HepG2 (cell line): ENCODE measurements around the gene KCNT1. TPM values are rescaled to one million over a fixed set of nuclear protein-coding genes. Genes with fewer than 3 reads are reported as not detected.

Experiments
- ATAC-seq: fragments of 200-7000 bp; cut with Tn5 transposase; 3 replicates; pipeline ENCODE4 v1.9.1; 2020; ENCODE audit warnings: mild to moderate bottlenecking, moderate library complexity
- BruUV-seq: library from RNA; stranded (reverse); fragments of 400-500 nt; replicated peaks from 2 replicates; lab custom pipeline; 2021; lab: Mats Ljungman, UMichigan
- CTCF ChIA-PET: fragments of 300-600 bp; formaldehyde crosslinking; extraction: SDS; loops from one replicate; lab custom pipeline; 2021; ENCODE audit warnings: low total read pairs, inconsistent platforms, low intra/inter-chr PET ratio; lab: Yijun Ruan, JAX
- POLR2A ChIA-PET: fragments of 350-600 bp; sonication (Branson Sonifier 250); formaldehyde crosslinking; loops from one replicate; lab custom pipeline; 2020; ENCODE audit warnings: antibody characterized with exemption, inconsistent platforms; lab: Yijun Ruan, JAX
- DNase-seq: peaks from one replicate; pipeline ENCODE4 v3.0.0-alpha.2; 2015; ENCODE audit warnings: low spot score
- FAIRE-seq: peaks from 3 replicates; lab custom pipeline; 2011; peaks lifted over from hg19 to GRCh38; lab: Jason Lieb, UNC
- H2AFZ ChIP-seq: one replicate; pipeline ENCODE4 v1.6.1; 2011; ENCODE audit warnings: low read length, inconsistent platforms
- H3K27ac ChIP-seq: fragments of 300-600 bp; 3 replicates; pipeline ENCODE4 v1.8.0; 2011; ENCODE audit warnings: mixed run types, mild to moderate bottlenecking, mixed read lengths, low read length, inconsistent platforms; ENCODE audit not compliant: insufficient read depth; ENCODE audit errors: extremely low read length
- H3K27me3 ChIP-seq, 2 experiments: fragments of 200-600 bp in 1 of 2; 2 replicates in 1 of 2; 3 replicates in 1 of 2; pipeline versions ENCODE4 v1.6.0 to v1.8.0; 2011; ENCODE audit warnings: low read length in 2 of 2, mild to moderate bottlenecking in 2 of 2, moderate library complexity in 2 of 2, inconsistent platforms in 1 of 2; ENCODE audit not compliant: insufficient read depth in 2 of 2, control insufficient read depth in 1 of 2
- H3K36me3 ChIP-seq, 2 experiments: fragments of 200-600 bp in 1 of 2; replicated peaks in 1 of 2; 2 replicates in 1 of 2; 3 replicates in 1 of 2; pipeline versions ENCODE4 v1.5.1 to v1.8.0; 2011; ENCODE audit warnings: low read length in 2 of 2, inconsistent platforms in 1 of 2; ENCODE audit not compliant: insufficient read depth in 2 of 2, control insufficient read depth in 1 of 2
- H3K4me1 ChIP-seq: 2 replicates; pipeline ENCODE4 v1.5.1; 2012; ENCODE audit warnings: low read length, inconsistent platforms; ENCODE audit not compliant: insufficient read depth
- H3K4me2 ChIP-seq: 2 replicates; pipeline ENCODE4 v1.6.0; 2011; ENCODE audit warnings: low read depth, low read length, inconsistent platforms
- H3K4me3 ChIP-seq, 3 experiments: fragments of 200-600 bp in 1 of 3; sonication (generic), shearing (Covaris generic) in 1 of 3; replicated peaks in 1 of 3; 2 replicates each; pipeline ENCODE4 v1.5.1; 2011 to 2016; ENCODE audit warnings: low read length in 3 of 3, inconsistent platforms in 2 of 3, low read depth in 2 of 3, mild to moderate bottlenecking in 2 of 3, control low read depth in 1 of 3, mixed read lengths in 1 of 3; ENCODE audit not compliant: insufficient read depth in 1 of 3
- H3K79me2 ChIP-seq: one replicate; pipeline ENCODE4 v1.6.1; 2011; ENCODE audit warnings: low read length, inconsistent platforms; ENCODE audit not compliant: insufficient read depth
- H3K9ac ChIP-seq: 2 replicates; pipeline ENCODE4 v1.6.0; 2011; ENCODE audit warnings: mild to moderate bottlenecking, low read depth, low read length, inconsistent platforms; ENCODE audit not compliant: insufficient read depth
- H3K9me3 ChIP-seq: 2 replicates; pipeline ENCODE4 v1.5.1; 2012; ENCODE audit warnings: mild to moderate bottlenecking, low read length
- H4K20me1 ChIP-seq: 2 replicates; pipeline ENCODE4 v1.6.0; 2011; ENCODE audit warnings: inconsistent platforms, mild to moderate bottlenecking, low read length, moderate library complexity; ENCODE audit not compliant: insufficient read depth
- ARNTL ChIP-seq: sonication (generic); formaldehyde crosslinking; IDR thresholded peaks from 2 replicates; pipeline ENCODE4 v1.4.0; 2020; ENCODE audit warnings: mild to moderate bottlenecking, missing genetic modification reagents
- ATAD3A ChIP-seq: sonication (generic); formaldehyde crosslinking; IDR thresholded peaks from 2 replicates; pipeline ENCODE4 v1.4.0; 2020; ENCODE audit warnings: missing genetic modification reagents
- BORCS8-MEF2B ChIP-seq: sonication (generic); formaldehyde crosslinking; IDR thresholded peaks from 2 replicates; pipeline ENCODE4 v1.8.0; 2022; ENCODE audit warnings: mild to moderate bottlenecking, missing genetic modification reagents
- BRD4 ChIP-seq: sonication (generic); formaldehyde crosslinking; IDR thresholded peaks from 2 replicates; pipeline ENCODE4 v1.4.0; 2020; ENCODE audit warnings: missing genetic modification reagents
- CBFB ChIP-seq: sonication (generic); formaldehyde crosslinking; IDR thresholded peaks from 2 replicates; pipeline ENCODE4 v1.4.0; 2020; ENCODE audit warnings: missing genetic modification reagents
- ELF4 ChIP-seq: sonication (generic); formaldehyde crosslinking; IDR thresholded peaks from 2 replicates; pipeline ENCODE4 v1.5.0; 2020; ENCODE audit warnings: missing genetic modification reagents, mild to moderate bottlenecking, moderate library complexity, borderline replicate concordance
- GLI4 ChIP-seq: sonication (generic); formaldehyde crosslinking; IDR thresholded peaks from 2 replicates; pipeline ENCODE4 v1.5.1; 2020; ENCODE audit warnings: missing genetic modification reagents, mild to moderate bottlenecking, moderate library complexity, borderline replicate concordance
- HOXA9 ChIP-seq: sonication (generic); formaldehyde crosslinking; IDR thresholded peaks from 2 replicates; pipeline ENCODE4 v1.8.1; 2022; ENCODE audit warnings: missing genetic modification reagents, mild to moderate bottlenecking, moderate library complexity, borderline replicate concordance
- NFE2L1 ChIP-seq: sonication (generic); formaldehyde crosslinking; IDR thresholded peaks from 2 replicates; pipeline ENCODE4 v1.4.0; 2020; ENCODE audit warnings: missing genetic modification reagents, mild to moderate bottlenecking, borderline replicate concordance
- NFKB2 ChIP-seq: sonication (generic); formaldehyde crosslinking; IDR thresholded peaks from 2 replicates; pipeline ENCODE4 v1.4.0; 2020; ENCODE audit warnings: missing genetic modification reagents, borderline replicate concordance
- ONECUT2 ChIP-seq: sonication (generic); formaldehyde crosslinking; IDR thresholded peaks from 2 replicates; pipeline ENCODE4 v1.4.0; 2020; ENCODE audit warnings: missing genetic modification reagents
- PHB2 ChIP-seq: fragments of 450-650 bp; IDR thresholded peaks from 2 replicates; pipeline ENCODE4 v1.6.1; 2018; ENCODE audit not compliant: partially characterized antibody
- PHF20 ChIP-seq: sonication (generic); formaldehyde crosslinking; IDR thresholded peaks from 2 replicates; pipeline ENCODE4 v1.5.0; 2020; ENCODE audit warnings: mild to moderate bottlenecking, missing genetic modification reagents
- PHF21A ChIP-seq: sonication (generic); formaldehyde crosslinking; IDR thresholded peaks from 2 replicates; pipeline ENCODE4 v1.5.0; 2020; ENCODE audit warnings: mild to moderate bottlenecking, missing genetic modification reagents
- RAD21 ChIP-seq: fragments of 450-650 bp; formaldehyde crosslinking; IDR thresholded peaks from 2 replicates; pipeline ENCODE4 v1.5.0; 2020; ENCODE audit warnings: mild to moderate bottlenecking
- RFX1 ChIP-seq: fragments of 450-650 bp; IDR thresholded peaks from 2 replicates; pipeline ENCODE4 v1.6.1; 2017
- TCF7 ChIP-seq: sonication (generic); IDR thresholded peaks from 2 replicates; pipeline ENCODE4 v1.6.1; 2016; ENCODE audit warnings: antibody characterized with exemption, low read depth
- ZMAT3 ChIP-seq: sonication (generic); formaldehyde crosslinking; conservative IDR thresholded peaks from 2 replicates; pipeline ENCODE4 v1.7.0; 2021; ENCODE audit warnings: missing genetic modification reagents
- ZNF17 ChIP-seq: sonication (generic); formaldehyde crosslinking; IDR thresholded peaks from 2 replicates; pipeline ENCODE4 v1.5.0; 2020; ENCODE audit warnings: mild to moderate bottlenecking, missing genetic modification reagents
- ZNF329 ChIP-seq: sonication (generic); formaldehyde crosslinking; IDR thresholded peaks from 2 replicates; pipeline ENCODE4 v1.9.0; 2021; ENCODE audit warnings: low read depth, mild to moderate bottlenecking, missing genetic modification reagents
- ZNF335 ChIP-seq: sonication (generic); formaldehyde crosslinking; IDR thresholded peaks from 2 replicates; pipeline ENCODE4 v1.4.0; 2020; ENCODE audit warnings: missing genetic modification reagents
- WGBS: methylation state at CpG from one replicate; pipeline ENCODE4 v1.1.6; 2017; ENCODE audit warnings: low lambda C conversion rate; 5-methylcytosine and 5-hydroxymethylcytosine counted together
- in situ Hi-C: cut with HindIII; loops from 2 replicates; pipeline ENCODE4 v1.10.0; 2017; ENCODE audit warnings: low pct_unique_long_range_greater_than_20kb; ENCODE audit not compliant: extremely low pct_ligation_motif_present
- intact Hi-C: fragments of 100-400 bp; cut with micrococcal nuclease; formaldehyde crosslinking; loops from one replicate; pipeline ENCODE4 v1.10.0; 2022; ENCODE audit not compliant: unreplicated experiment
- polyA plus RNA-seq, 8 experiments: library from polyadenylated mRNA; depleted of rRNA in 3 of 8; stranded (reverse) in 7 of 8; unstranded in 1 of 8; fragments of >200 nt; fragmentation: Illumina TruSeq in 4 of 8; extraction: Trizol in 4 of 8; gene quantifications; 2 replicates each; pipeline versions ENCODE4 v1.2.1 to v1.2.3, GENCODE V29; 2011 to 2016; ENCODE audit warnings: low read depth in 4 of 8, missing spikeins in 1 of 8, mixed read lengths in 1 of 8; ENCODE audit not compliant: insufficient read depth in 1 of 8
- total RNA-seq, 5 experiments: library from RNA; depleted of rRNA; stranded (reverse); fragments of >200 nt; fragmentation: Illumina TruSeq; extraction: Trizol; gene quantifications; 2 replicates each; pipeline ENCODE4 v1.2.3, GENCODE V29; 2016; ENCODE audit warnings: low read depth in 1 of 5
- TF ChIP-seq, protein P1 (sequence below): IDR thresholded peaks from 2 replicates; pipeline ENCODE4 v1.6.1; 2016; ENCODE audit warnings: low read depth, borderline replicate concordance

Gene KCNT1
- total and polyA plus RNA-seq, 2 of the 13 experiments (the other 11 are each of a cell fraction or from before 2014, with no cell fraction given): not detected

DNA sequence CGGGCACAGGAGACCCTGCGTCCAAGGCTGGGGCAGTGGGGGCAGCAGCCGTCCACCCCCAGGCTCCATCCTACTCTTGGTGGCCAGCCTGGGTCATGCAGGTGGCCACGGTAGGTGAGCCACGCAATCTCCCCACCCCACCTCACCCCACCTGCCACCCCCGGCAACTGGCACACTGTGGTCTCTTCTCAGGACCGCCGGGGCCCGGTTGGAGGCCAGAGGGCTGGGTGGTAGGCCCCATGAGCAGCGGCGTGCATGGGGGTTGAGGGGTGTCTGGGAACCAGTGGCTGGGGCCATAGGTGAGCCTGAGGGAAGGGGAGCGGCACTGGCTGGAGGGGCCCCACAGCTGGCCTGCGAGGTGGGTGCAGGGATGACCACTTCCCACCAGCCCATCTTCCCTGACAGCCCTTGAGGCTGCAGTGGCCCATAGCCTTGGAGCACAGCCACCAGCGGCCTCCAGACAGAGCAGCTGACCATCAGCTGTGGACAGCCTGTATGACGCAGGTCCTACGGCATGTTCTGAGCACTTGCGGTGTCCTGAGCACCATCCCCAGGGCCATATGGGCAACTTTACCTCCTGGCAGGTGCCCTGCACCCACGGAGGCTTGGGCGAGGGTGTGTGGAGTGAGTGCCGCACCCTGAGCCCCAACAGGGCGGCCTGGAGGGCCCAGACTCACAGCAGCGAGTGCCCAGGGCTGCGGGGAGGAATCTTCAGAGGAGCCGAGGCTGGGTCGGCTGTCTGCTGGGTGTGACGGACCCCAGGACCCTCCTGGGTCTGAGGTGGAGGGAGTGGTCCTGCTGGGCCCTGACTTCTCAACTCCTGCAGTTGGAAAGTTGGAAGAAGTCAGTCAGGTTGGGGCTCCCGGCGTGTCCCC, 47.4 kb downstream of the KCNT1 start:
- FAIRE-seq (no peak), DNase-seq (no peak), ATAC-seq (no peak)
- H3K4me3 ChIP-seq: no peak overlapping the region
- H3K79me2 ChIP-seq: no peaks in the 10 kb centered on the region
- TF ChIP-seq ZNF17 (CRISPR knock-in tag) (no peak), BORCS8-MEF2B (no peak), NFE2L1 (no peak), ZNF329 (CRISPR knock-in tag) (no peak), ZNF335 (CRISPR knock-in tag) (no peak)
- BruUV-seq: no TSS peak
- H3K27ac ChIP-seq: no peak overlapping the region
- H2AFZ ChIP-seq: no peak overlapping the region
- H3K4me1 ChIP-seq: no peaks in the 10 kb centered on the region
- 40% methylated on average over 3 of the region's 28 CpGs for WGBS
- 0 out of 2 replicates have a peak, but pooled peaks cover 5% of the 10 kb centered on the region for H4K20me1 ChIP-seq
- H3K36me3 ChIP-seq: no peaks in the 10 kb centered on the region
- intact Hi-C loops: no loop called here
- ChIA-PET POLR2A (no interaction called here), CTCF (no interaction called here)
- no peak overlapping the region for H3K4me2 ChIP-seq
- no peaks in the 10 kb centered on the region for H3K9me3 ChIP-seq
- in situ Hi-C loops: no loop called here
- H3K27me3 ChIP-seq: peaks cover 38 to 80% of the 10 kb centered on the region in 2 experiments; a peak in 4 of 5 replicates
- H3K9ac ChIP-seq: no peak overlapping the region

DNA sequence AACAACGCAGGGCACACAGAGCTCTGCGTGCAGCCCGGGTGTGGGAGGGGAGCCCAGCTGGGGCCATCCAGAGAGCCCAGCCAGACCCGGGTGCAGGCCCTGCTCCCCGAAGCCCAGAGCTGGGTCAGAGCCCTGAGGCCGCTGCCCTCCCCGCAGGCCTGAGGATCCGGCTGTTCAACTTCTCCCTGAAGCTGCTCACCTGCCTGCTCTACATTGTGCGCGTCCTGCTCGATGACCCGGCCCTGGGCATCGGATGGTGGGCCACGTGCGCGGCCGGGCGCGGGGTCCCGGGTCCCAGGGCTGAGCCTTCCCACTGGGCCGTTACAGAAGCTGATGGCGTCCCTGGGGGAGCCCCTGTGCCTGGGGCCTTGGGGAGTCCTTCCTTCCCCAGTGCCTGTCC, 48.8 kb downstream of the KCNT1 start:
- Histone ChIP-seq H4K20me1 (0 out of 2 replicates have a peak, but pooled peaks cover 5% of the 10 kb centered on the region), H3K9ac (no peak overlapping the region), H3K36me3 (no peaks in the 10 kb centered on the region), H3K79me2 (no peaks in the 10 kb centered on the region), H3K4me1 (no peaks in the 10 kb centered on the region), H3K27ac (no peak overlapping the region), H3K4me2 (no peak overlapping the region), H2AFZ (no peak overlapping the region), H3K27me3 (peaks cover 35 to 80% of the 10 kb centered on the region in 2 experiments; a peak in 4 of 5 replicates), H3K4me3 (no peak overlapping the region), H3K9me3 (no peaks in the 10 kb centered on the region)
- no peak for ATAC-seq
- ChIA-PET CTCF (no interaction called here), POLR2A (no interaction called here)
- BruUV-seq: no TSS peak
- in situ Hi-C loops (no loop called here), intact Hi-C loops (no loop called here)
- no CpG with 5 or more reads among the region's 22 CpGs for WGBS
- FAIRE-seq: no peak
- DNase-seq: no peak
- TF ChIP-seq ARNTL (CRISPR knock-in tag): no peak
- no peak for TF ChIP-seq BRD4 (CRISPR knock-in tag)
- TF ChIP-seq ZMAT3 (CRISPR knock-in tag): no peak
- TF ChIP-seq PHF20 (CRISPR knock-in tag): no peak
- TF ChIP-seq PHB2: no peak
- TF ChIP-seq RAD21 (CRISPR knock-in tag): no peak
- no peak for TF ChIP-seq HOXA9 (CRISPR knock-in tag)
- TF ChIP-seq NFKB2: no peak
- no peak for TF ChIP-seq PHF21A
- no peak for TF ChIP-seq TCF7
- no peak for TF ChIP-seq GLI4 (CRISPR knock-in tag)
- TF ChIP-seq CBFB: no peak
- TF ChIP-seq ONECUT2: no peak
- TF ChIP-seq, protein P1, sequence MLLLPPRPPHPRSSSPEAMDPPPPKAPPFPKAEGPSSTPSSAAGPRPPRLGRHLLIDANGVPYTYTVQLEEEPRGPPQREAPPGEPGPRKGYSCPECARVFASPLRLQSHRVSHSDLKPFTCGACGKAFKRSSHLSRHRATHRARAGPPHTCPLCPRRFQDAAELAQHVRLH (CRISPR knock-in tag): no peak
- no peak for TF ChIP-seq ELF4 (CRISPR knock-in tag)
- no peak for TF ChIP-seq RFX1
- no peak for TF ChIP-seq ATAD3A (CRISPR knock-in tag)
